Neural progenitor cell (in vitro differentiated cells): ENCODE measurements around the gene INHBC.
"Not testable (repeated sequence)": the region's sequence is repeated elsewhere in the genome, so short reads cannot be mapped to it uniquely, and the experiment has no call there.

ENCODE experiments used
- CTCF ChIP-seq: fragments of 200-600 bp; sonication (generic); IDR thresholded peaks from 2 replicates; pipeline ENCODE4 v1.5.1; 2017; ENCODE audit warnings: antibody characterized with exemption, mild to moderate bottlenecking
- EZH2 ChIP-seq: fragments of 200-600 bp; sonication (generic); IDR thresholded peaks from 2 replicates; pipeline ENCODE4 v1.6.1; 2017; ENCODE audit warnings: antibody characterized with exemption, mild to moderate bottlenecking, moderate library complexity
- EZH2phosphoT487 ChIP-seq: fragments of 200-600 bp; sonication (generic); IDR thresholded peaks from 2 replicates; pipeline ENCODE4 v1.6.1; 2017; ENCODE audit warnings: antibody characterized with exemption

- TF ChIP-seq CTCF, EZH2, EZH2phosphoT487: not testable (repeated sequence)
These were observed 60.6 kb downstream of the INHBC start for GRCh38 chr12:57495051-57495701.
